ENCODE results near the gene CDKL1. TPM values are rescaled to one million over a fixed set of nuclear protein-coding genes. Genes with fewer than 3 reads are reported as not detected.

The CDKL1 gene
- total and polyA plus RNA-seq, 2 of the 13 experiments (the other 11 are each of a cell fraction or from before 2014, with no cell fraction given): 4.4 to 5.1 TPM

DNA sequence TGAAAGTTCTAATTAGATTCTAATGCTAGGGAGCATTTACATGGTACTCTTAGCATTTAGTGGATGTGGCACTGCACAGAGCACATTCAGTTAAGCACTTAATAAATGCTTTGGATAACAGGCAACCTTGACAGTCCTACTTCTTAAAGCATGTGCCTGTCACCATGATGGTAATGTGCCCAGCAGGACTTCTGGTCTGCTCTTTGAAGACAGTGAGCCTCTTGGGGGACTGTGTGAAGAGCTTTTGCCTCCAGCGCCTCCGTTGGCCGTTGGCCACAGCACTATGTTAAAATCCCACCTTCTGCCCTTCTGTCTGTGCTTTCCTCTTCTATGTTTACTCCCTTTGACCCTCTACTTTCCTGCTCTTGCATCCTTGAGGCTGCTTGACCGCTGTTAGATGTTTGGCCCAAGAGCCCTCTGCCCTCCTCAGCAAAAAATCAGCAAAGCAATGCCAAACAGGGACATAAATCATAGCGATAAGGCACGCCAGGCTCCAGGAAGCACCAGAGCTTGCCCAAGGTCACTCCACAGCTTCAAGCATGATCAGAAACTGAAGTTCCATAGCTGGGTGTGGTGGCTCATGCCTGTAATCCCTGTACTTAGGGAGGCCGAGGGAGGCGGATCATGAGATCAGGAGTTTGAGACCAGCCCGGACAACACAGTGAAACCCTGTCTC, 8.3 kb downstream of the CDKL1 start (continued):
- TF ChIP-seq, protein P1, sequence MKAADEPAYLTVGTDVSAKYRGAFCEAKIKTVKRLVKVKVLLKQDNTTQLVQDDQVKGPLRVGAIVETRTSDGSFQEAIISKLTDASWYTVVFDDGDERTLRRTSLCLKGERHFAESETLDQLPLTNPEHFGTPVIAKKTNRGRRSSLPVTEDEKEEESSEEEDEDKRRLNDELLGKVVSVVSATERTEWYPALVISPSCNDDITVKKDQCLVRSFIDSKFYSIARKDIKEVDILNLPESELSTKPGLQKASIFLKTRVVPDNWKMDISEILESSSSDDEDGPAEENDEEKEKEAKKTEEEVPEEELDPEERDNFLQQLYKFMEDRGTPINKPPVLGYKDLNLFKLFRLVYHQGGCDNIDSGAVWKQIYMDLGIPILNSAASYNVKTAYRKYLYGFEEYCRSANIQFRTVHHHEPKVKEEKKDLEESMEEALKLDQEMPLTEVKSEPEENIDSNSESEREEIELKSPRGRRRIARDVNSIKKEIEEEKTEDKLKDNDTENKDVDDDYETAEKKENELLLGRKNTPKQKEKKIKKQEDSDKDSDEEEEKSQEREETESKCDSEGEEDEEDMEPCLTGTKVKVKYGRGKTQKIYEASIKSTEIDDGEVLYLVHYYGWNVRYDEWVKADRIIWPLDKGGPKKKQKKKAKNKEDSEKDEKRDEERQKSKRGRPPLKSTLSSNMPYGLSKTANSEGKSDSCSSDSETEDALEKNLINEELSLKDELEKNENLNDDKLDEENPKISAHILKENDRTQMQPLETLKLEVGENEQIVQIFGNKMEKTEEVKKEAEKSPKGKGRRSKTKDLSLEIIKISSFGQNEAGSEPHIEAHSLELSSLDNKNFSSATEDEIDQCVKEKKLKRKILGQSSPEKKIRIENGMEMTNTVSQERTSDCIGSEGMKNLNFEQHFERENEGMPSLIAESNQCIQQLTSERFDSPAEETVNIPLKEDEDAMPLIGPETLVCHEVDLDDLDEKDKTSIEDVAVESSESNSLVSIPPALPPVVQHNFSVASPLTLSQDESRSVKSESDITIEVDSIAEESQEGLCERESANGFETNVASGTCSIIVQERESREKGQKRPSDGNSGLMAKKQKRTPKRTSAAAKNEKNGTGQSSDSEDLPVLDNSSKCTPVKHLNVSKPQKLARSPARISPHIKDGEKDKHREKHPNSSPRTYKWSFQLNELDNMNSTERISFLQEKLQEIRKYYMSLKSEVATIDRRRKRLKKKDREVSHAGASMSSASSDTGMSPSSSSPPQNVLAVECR (CRISPR knock-in tag; IDR thresholded peaks at IDR 0.05; ENCODE audit: borderline replicate concordance): no peak
- TF ChIP-seq ZNF205 (CRISPR knock-in tag; IDR thresholded peaks at IDR 0.05): no peak
- TF ChIP-seq ZNF510 (CRISPR knock-in tag; IDR thresholded peaks at IDR 0.05; ENCODE audit: low read depth): no peak
- no peak for TF ChIP-seq PRPF4 (IDR thresholded peaks at IDR 0.05; ENCODE audit: low read depth, low read length, poor library complexity, severe bottlenecking)
- no peak for TF ChIP-seq NFIC (IDR thresholded peaks at IDR 0.05; ENCODE audit: low read length)
- no peak for TF ChIP-seq TEAD2 (CRISPR knock-in tag; IDR thresholded peaks at IDR 0.05)
- no peak for TF ChIP-seq KLF9 (CRISPR knock-in tag; IDR thresholded peaks at IDR 0.05; ENCODE audit: low read depth)
- TF ChIP-seq PAWR (CRISPR knock-in tag; IDR thresholded peaks at IDR 0.05; ENCODE audit: borderline replicate concordance): no peak
- TF ChIP-seq SNAPC2 (CRISPR knock-in tag; IDR thresholded peaks at IDR 0.05): no peak
- TF ChIP-seq ZNF138 (CRISPR knock-in tag; IDR thresholded peaks at IDR 0.05; ENCODE audit: low read depth): no peak
- TF ChIP-seq NFIB (CRISPR knock-in tag; IDR thresholded peaks at IDR 0.05; ENCODE audit: borderline replicate concordance): no peak
- no peak for TF ChIP-seq GABPB1 (CRISPR knock-in tag; IDR thresholded peaks at IDR 0.05)
- no peak for TF ChIP-seq TCF7 (IDR thresholded peaks at IDR 0.05; ENCODE audit: low read depth)
